Endothelial cell of umbilical vein (primary cell): ENCODE results near the gene MYH15. TPM values are rescaled to one million over a fixed set of nuclear protein-coding genes. Genes with fewer than 3 reads are reported as not detected.

Experiments
- BruUV-seq: library from RNA; stranded (reverse); fragments of 400-500 nt; replicated peaks from 2 replicates; lab custom pipeline; 2021; lab: Mats Ljungman, UMichigan
- CTCF ChIA-PET: fragments of 300-600, 350-600 bp; sonication (Branson Sonifier 250); formaldehyde crosslinking; loops from one replicate; lab custom pipeline; 2021; ENCODE audit warnings: antibody characterized with exemption, inconsistent platforms; lab: Charles Lee
- POLR2A ChIA-PET: fragments of 300-600, 350-600 bp; sonication (Branson Sonifier 250); formaldehyde crosslinking; loops from one replicate; lab custom pipeline; 2021; ENCODE audit warnings: antibody characterized with exemption, inconsistent platforms; lab: Charles Lee
- DNase-seq: peaks from one replicate; pipeline ENCODE4 v3.0.0-alpha.2; 2011; ENCODE audit warnings: low read depth, low spot score
- FAIRE-seq: peaks from 2 replicates; lab custom pipeline; 2011; peaks lifted over from hg19 to GRCh38; lab: Jason Lieb, UNC
- H2AFZ ChIP-seq: 2 replicates; pipeline ENCODE4 v1.6.0; 2012; ENCODE audit warnings: low read depth, low read length, control low read depth, inconsistent platforms
- H3K27ac ChIP-seq: 2 replicates; pipeline ENCODE4 v1.5.1; 2011; ENCODE audit warnings: low read depth, mild to moderate bottlenecking, control low read depth, low read length, moderate library complexity; ENCODE audit not compliant: insufficient read depth
- H3K27me3 ChIP-seq, 2 experiments: 2 replicates each; pipeline versions ENCODE4 v1.6.0 to v1.6.1; 2011; ENCODE audit warnings: low read length in 2 of 2, mixed read lengths in 1 of 2; ENCODE audit not compliant: control insufficient read depth in 2 of 2, insufficient read depth in 2 of 2
- H3K36me3 ChIP-seq, 2 experiments: 2 replicates in 1 of 2; 3 replicates in 1 of 2; pipeline ENCODE4 v1.5.1; 2011; ENCODE audit warnings: low read length in 2 of 2, mild to moderate bottlenecking in 1 of 2, moderate library complexity in 1 of 2; ENCODE audit not compliant: control insufficient read depth in 2 of 2, insufficient read depth in 2 of 2; ENCODE audit errors: extremely low read depth in 1 of 2
- H3K4me1 ChIP-seq: 3 replicates; pipeline ENCODE4 v1.5.1; 2011; ENCODE audit warnings: mild to moderate bottlenecking, low read length; ENCODE audit not compliant: control insufficient read depth, insufficient read depth; ENCODE audit errors: extremely low read depth
- H3K4me2 ChIP-seq: 2 replicates; pipeline ENCODE4 v1.6.1; 2011; ENCODE audit warnings: low read length, control low read depth, mixed read lengths; ENCODE audit not compliant: insufficient read depth
- H3K4me3 ChIP-seq, 3 experiments: fragments of 200-600 bp in 1 of 3; sonication (generic), shearing (Covaris generic) in 1 of 3; replicated peaks in 1 of 3; 2 replicates each; pipeline ENCODE4 v1.5.1; 2011 to 2016; ENCODE audit warnings: control low read depth in 3 of 3, low read length in 3 of 3, mild to moderate bottlenecking in 2 of 3, inconsistent platforms in 1 of 3, low read depth in 1 of 3, moderate library complexity in 1 of 3; ENCODE audit not compliant: insufficient read depth in 1 of 3
- H3K79me2 ChIP-seq: 2 replicates; pipeline ENCODE4 v1.6.0; 2012; ENCODE audit warnings: low read length, inconsistent platforms; ENCODE audit not compliant: control insufficient read depth, insufficient read depth
- H3K9ac ChIP-seq: replicated peaks from 2 replicates; pipeline ENCODE3; 2011; ENCODE audit warnings: low read length, control low read depth; ENCODE audit not compliant: insufficient read depth; ENCODE audit errors: extremely low read depth
- H3K9me1 ChIP-seq: replicated peaks from 3 replicates; pipeline ENCODE4 v1.6.0; 2011; ENCODE audit warnings: mild to moderate bottlenecking, low read length; ENCODE audit not compliant: control insufficient read depth, insufficient read depth; ENCODE audit errors: extremely low read depth
- H3K9me3 ChIP-seq: replicated peaks from 2 replicates; pipeline ENCODE4 v1.5.1; 2012; ENCODE audit warnings: low read length, inconsistent platforms; ENCODE audit not compliant: control insufficient read depth, insufficient read depth
- H4K20me1 ChIP-seq: replicated peaks from 2 replicates; pipeline ENCODE3; 2011; ENCODE audit warnings: mild to moderate bottlenecking, low read length; ENCODE audit not compliant: control insufficient read depth, insufficient read depth; ENCODE audit errors: extremely low read depth
- CTCF ChIP-seq, 2 donors: IDR thresholded peaks; 1 replicate in 1 of 2; 2 replicates in 1 of 2; pipeline ENCODE4 v1.5.1; 2011; ENCODE audit warnings: low read length in 2 of 2, mild to moderate bottlenecking in 2 of 2, moderate library complexity in 2 of 2, control low read depth in 1 of 2, inconsistent platforms in 1 of 2, low read depth in 1 of 2; ENCODE audit not compliant: insufficient read depth in 1 of 2; ENCODE audit errors: extremely low read depth in 1 of 2
- EZH2 ChIP-seq: IDR thresholded peaks from 2 replicates; pipeline ENCODE4 v1.6.1; 2012; ENCODE audit warnings: borderline replicate concordance, low read depth, mild to moderate bottlenecking, moderate library complexity, low read length, inconsistent platforms; ENCODE audit not compliant: severe bottlenecking
- FOS ChIP-seq: IDR thresholded peaks from 2 replicates; pipeline ENCODE4 v1.6.1; 2011; ENCODE audit warnings: mild to moderate bottlenecking, low read length, moderate library complexity, borderline replicate concordance; ENCODE audit not compliant: insufficient read depth
- GATA2 ChIP-seq: IDR thresholded peaks from 2 replicates; pipeline ENCODE4 v1.7.0; 2011; ENCODE audit warnings: low read depth, mild to moderate bottlenecking, moderate library complexity, mixed read lengths, low read length; ENCODE audit not compliant: insufficient read length, insufficient read depth
- JUN ChIP-seq: IDR thresholded peaks from 2 replicates; pipeline ENCODE4 v1.6.1; 2011; ENCODE audit warnings: borderline replicate concordance, low read depth; ENCODE audit not compliant: insufficient read length, insufficient read depth
- MAX ChIP-seq: IDR thresholded peaks from 2 replicates; pipeline ENCODE4 v1.6.1; 2011; ENCODE audit not compliant: insufficient read depth, insufficient read length
- MYC ChIP-seq: IDR thresholded peaks from one replicate; pipeline ENCODE4 v1.6.1; 2011; ENCODE audit warnings: mild to moderate bottlenecking, low read depth, low read length
- POLR2A ChIP-seq: IDR thresholded peaks from 2 replicates; pipeline ENCODE4 v1.6.1; 2012; ENCODE audit warnings: low read depth, mild to moderate bottlenecking, control low read depth, low read length
- POLR2AphosphoS5 ChIP-seq: IDR thresholded peaks from 2 replicates; pipeline ENCODE4 v1.6.1; 2012; ENCODE audit warnings: low read depth, mild to moderate bottlenecking, control low read depth, low read length, moderate library complexity; ENCODE audit not compliant: insufficient read depth
- dilution Hi-C: fragments of 300-500 bp; cut with MboI; formaldehyde crosslinking; loops from one replicate; pipeline ENCODE4 v1.15.0; 2019; ENCODE audit warnings: low sequenced_read_pairs; ENCODE audit not compliant: extremely low pct_ligation_motif_present
- intact Hi-C: fragments of 100-400 bp; cut with micrococcal nuclease; formaldehyde crosslinking; loops from one replicate; pipeline ENCODE4 v1.10.0; 2022
- polyA plus RNA-seq, 4 experiments: library from polyadenylated mRNA; depleted of rRNA in 3 of 4; stranded (reverse) in 3 of 4; unstranded in 1 of 4; fragments of >200 nt; gene quantifications; 2 replicates each; pipeline versions ENCODE4 v1.2.1 to v1.2.3, GENCODE V29; 2011 to 2012; ENCODE audit warnings: missing spikeins in 1 of 4
- total RNA-seq: library from RNA; stranded (reverse); gene quantifications from 2 replicates; pipeline ENCODE4 v1.2.3, GENCODE V29; 2021

Gene MYH15
- total and polyA plus RNA-seq, 2 donors (not counting 3 experiments of a cell fraction or from before 2014, with no cell fraction given), result 0.27 TPM; not detected in 1

GRCh38 chr3:108512671-108513070 lies 2.3 kb upstream of the MYH15 start:
- H3K36me3 ChIP-seq, result no peaks in the 10 kb centered on the region
- CTCF ChIA-PET, result no interaction called here
- BruUV-seq, result no TSS peak
- H3K4me1 ChIP-seq, result no peaks in the 10 kb centered on the region
- no peak overlapping the region for H3K9ac ChIP-seq
- no peaks in the 10 kb centered on the region for H3K9me1 ChIP-seq
- H3K27ac ChIP-seq, result no peak overlapping the region
- TF ChIP-seq MYC, result no peak
- TF ChIP-seq MAX, result no peak
- no peak for TF ChIP-seq POLR2AphosphoS5
- no peak for TF ChIP-seq JUN
- TF ChIP-seq FOS, result no peak
- no peak for TF ChIP-seq CTCF (IDR thresholded peaks at IDR 0.05; ENCODE audit: extremely low read depth in 1 of 2, insufficient read depth in 1 of 2, low read depth in 1 of 2, low read length in 2 of 2)
- TF ChIP-seq EZH2, result no peak
- no peak for TF ChIP-seq GATA2
- no peak for TF ChIP-seq POLR2A
- H3K27me3 ChIP-seq, result peaks cover 0 to 7% of the 10 kb centered on the region in 2 experiments
- no peaks in the 10 kb centered on the region for H3K79me2 ChIP-seq
- FAIRE-seq (no peak), DNase-seq (no peak)
- POLR2A ChIA-PET, result no interaction called here
- dilution Hi-C loops, result no loop called here
- H3K4me3 ChIP-seq, result no peak overlapping the region
- H4K20me1 ChIP-seq, result no peaks in the 10 kb centered on the region
- no peak overlapping the region for H2AFZ ChIP-seq
- no peaks in the 10 kb centered on the region for H3K9me3 ChIP-seq
- intact Hi-C loops, result no loop called here
- no peak overlapping the region for H3K4me2 ChIP-seq
